ENCODE measurements around the gene PICALM. TPM values are rescaled to one million over a fixed set of nuclear protein-coding genes. Genes with fewer than 3 reads are reported as not detected.

PICALM gene
- total RNA-seq, 3 donors from 2014 or later (not counting 1 experiment from before 2014, with no cell fraction given): 262 to 291 (median 285) TPM

DNA sequence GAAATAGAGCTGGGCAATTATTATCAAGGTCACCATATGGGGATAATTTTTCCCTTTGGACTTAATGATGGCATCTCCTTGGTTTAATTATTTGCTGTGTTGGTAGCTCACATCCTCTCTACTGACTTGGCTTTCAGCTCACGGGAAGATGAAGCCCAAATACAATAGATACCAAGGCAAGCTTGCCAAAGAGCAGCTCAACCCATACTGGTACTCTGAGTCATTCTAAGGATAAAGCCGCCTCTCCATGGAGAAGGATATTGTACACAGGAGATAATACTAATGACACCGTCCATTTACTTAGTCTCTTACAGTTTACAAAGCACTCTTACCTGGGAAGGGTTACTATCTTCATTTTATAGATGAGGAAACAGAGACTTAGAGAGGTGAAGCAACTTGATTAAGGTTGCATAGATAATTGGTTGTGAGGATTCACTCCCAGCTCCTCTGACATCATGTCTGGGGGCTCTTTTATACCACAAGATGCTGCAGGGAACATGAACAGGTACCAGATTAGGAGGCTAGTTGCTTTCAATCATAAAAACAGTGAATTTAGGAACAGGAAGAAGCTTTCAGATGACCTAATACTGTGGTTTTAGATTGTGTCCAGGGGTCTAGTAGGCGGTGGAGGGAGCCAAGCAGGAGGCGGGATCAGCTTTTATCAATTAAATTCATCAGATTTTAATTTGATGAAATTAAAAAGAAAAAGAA lies 48.3 kb upstream of the PICALM start:
- intact Hi-C loops (cut with micrococcal nuclease): no loop called here

DNA sequence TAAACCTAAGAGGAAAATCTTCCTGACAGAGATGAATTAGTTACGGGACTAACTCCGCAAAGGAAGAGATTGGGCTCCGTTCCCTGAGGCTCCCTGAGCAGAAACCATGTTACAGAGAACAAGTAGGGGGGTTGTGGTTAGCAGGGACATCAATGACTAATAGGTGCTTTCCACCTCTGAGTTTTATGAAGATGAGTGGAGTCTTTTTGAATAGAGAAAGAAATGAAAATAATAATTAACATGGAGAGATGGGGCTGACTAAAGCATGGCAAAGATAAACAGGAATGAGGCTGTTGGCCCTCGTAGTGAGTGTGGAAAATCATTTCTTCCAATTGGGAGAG lies 47.5 kb upstream of the PICALM start:
- Mint-ChIP-seq H3K27ac (peak overlapping the region; percentile 73 to 80), H3K9me3 (no peaks in the 10 kb centered on the region), H3K4me3 (peak overlapping the region; percentile 70), H3K27me3 (ENCODE audit: low read depth in 2 of 2) (peaks cover 0 to 6% of the 10 kb centered on the region in 2 donors), H3K4me1 (peaks cover 17 to 18% of the 10 kb centered on the region in 2 donors), H3K36me3 (no peaks in the 10 kb centered on the region)
- DNase-seq (peak in 1 of 2 donors; percentile 67), ATAC-seq (peak; percentile 84 to 96 (median 95))
- H3K4me1 ChIP-seq (ENCODE audit: control insufficient read depth, insufficient read depth, low read length): peaks cover 12% of the 10 kb centered on the region
- 55% methylated on average over 4 of the region's 4 CpGs for WGBS (ENCODE audit: insufficient coverage)
- H3K4me3 ChIP-seq (ENCODE audit: low read length): no peak overlapping the region
- H3K27me3 ChIP-seq (ENCODE audit: control insufficient read depth, insufficient read depth, low read length): no peaks in the 10 kb centered on the region
- H3K27ac ChIP-seq (ENCODE audit: low read length): no peak overlapping the region
- TF ChIP-seq, protein P1, sequence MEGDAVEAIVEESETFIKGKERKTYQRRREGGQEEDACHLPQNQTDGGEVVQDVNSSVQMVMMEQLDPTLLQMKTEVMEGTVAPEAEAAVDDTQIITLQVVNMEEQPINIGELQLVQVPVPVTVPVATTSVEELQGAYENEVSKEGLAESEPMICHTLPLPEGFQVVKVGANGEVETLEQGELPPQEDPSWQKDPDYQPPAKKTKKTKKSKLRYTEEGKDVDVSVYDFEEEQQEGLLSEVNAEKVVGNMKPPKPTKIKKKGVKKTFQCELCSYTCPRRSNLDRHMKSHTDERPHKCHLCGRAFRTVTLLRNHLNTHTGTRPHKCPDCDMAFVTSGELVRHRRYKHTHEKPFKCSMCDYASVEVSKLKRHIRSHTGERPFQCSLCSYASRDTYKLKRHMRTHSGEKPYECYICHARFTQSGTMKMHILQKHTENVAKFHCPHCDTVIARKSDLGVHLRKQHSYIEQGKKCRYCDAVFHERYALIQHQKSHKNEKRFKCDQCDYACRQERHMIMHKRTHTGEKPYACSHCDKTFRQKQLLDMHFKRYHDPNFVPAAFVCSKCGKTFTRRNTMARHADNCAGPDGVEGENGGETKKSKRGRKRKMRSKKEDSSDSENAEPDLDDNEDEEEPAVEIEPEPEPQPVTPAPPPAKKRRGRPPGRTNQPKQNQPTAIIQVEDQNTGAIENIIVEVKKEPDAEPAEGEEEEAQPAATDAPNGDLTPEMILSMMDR (IDR thresholded peaks at IDR 0.05): no peak
- intact Hi-C loops (cut with micrococcal nuclease): no loop called here
- no peaks in the 10 kb centered on the region for H3K36me3 ChIP-seq (ENCODE audit: control insufficient read depth, insufficient read depth, low read length)
- H3K9me3 ChIP-seq (ENCODE audit: control insufficient read depth, insufficient read depth, low read length): no peaks in the 10 kb centered on the region

More for the DNA sequence above, 48.3 kb upstream of the PICALM start:
- Mint-ChIP-seq H3K27me3 (ENCODE audit: low read depth in 2 of 2) (peaks cover 0 to 8% of the 10 kb centered on the region in 2 donors), H3K4me3 (no peak overlapping the region), H3K36me3 (no peaks in the 10 kb centered on the region), H3K27ac (peak overlapping the region; percentile 37 to 80), H3K9me3 (no peaks in the 10 kb centered on the region), H3K4me1 (peaks cover 17 to 18% of the 10 kb centered on the region in 2 donors)
- DNase-seq (no peak), ATAC-seq (peak in 1 of 3 donors; percentile 35)
- H3K36me3 ChIP-seq (ENCODE audit: control insufficient read depth, insufficient read depth, low read length): no peaks in the 10 kb centered on the region
- 100% methylated on average over 1 of the region's 5 CpGs for WGBS (ENCODE audit: insufficient coverage)
- peaks cover 12% of the 10 kb centered on the region for H3K4me1 ChIP-seq (ENCODE audit: control insufficient read depth, insufficient read depth, low read length)
- H3K4me3 ChIP-seq (ENCODE audit: low read length): no peak overlapping the region
- H3K27ac ChIP-seq (ENCODE audit: low read length): no peak overlapping the region
- H3K9me3 ChIP-seq (ENCODE audit: control insufficient read depth, insufficient read depth, low read length): no peaks in the 10 kb centered on the region
- H3K27me3 ChIP-seq (ENCODE audit: control insufficient read depth, insufficient read depth, low read length): no peaks in the 10 kb centered on the region
- TF ChIP-seq, protein P1 (IDR thresholded peaks at IDR 0.05): no peak

DNA sequence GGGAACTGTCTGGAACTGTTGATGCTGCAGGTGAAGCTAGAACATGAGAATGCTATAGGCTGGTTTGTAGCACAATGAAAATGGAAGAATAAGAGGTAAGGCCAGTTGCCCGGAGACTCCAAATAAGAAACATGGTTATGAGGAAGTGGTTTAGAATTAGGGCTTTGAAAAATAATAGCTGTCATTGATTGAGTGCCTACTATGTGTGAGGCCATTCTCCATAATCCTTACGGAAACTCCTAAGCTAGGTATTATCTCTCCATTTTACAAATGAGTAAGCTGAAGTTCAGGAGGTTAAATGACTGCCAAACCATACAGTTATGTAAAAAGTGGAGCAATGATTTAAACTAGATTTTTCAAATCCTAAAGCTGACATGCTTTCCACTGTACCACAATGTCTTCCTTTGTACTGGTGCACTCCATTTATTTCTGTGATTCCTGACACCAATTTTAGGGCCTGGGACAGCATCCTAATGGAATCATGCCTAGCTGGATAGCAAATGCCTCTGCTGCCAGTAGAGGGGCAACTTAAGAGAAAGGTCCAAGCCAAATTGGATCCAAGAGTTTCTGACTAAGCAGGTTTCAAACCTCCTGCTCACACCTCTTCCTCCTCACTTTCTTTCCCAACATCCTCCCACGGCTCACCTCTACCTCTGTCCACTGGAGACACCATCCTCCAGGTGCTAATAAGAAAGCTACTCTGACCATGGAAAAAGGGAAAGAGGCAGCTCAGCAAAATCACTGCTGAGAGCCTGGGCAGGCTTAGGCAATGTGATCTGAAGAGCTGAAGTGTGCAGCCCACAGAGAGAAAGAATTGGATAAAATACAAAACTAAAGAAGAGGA lies 46.9 kb upstream of the PICALM start:
- Histone ChIP-seq H3K36me3 (ENCODE audit: control insufficient read depth, insufficient read depth, low read length) (no peaks in the 10 kb centered on the region), H3K27ac (ENCODE audit: low read length) (no peak overlapping the region), H3K4me1 (ENCODE audit: control insufficient read depth, insufficient read depth, low read length) (peaks cover 12% of the 10 kb centered on the region), H3K9me3 (ENCODE audit: control insufficient read depth, insufficient read depth, low read length) (no peaks in the 10 kb centered on the region), H3K27me3 (ENCODE audit: control insufficient read depth, insufficient read depth, low read length) (no peaks in the 10 kb centered on the region), H3K4me3 (ENCODE audit: low read length) (no peak overlapping the region)
- 62% methylated on average over 2 of the region's 3 CpGs for WGBS (ENCODE audit: insufficient coverage)
- peak overlapping the region; percentile 73 to 80 for H3K27ac Mint-ChIP-seq
- H3K4me1 Mint-ChIP-seq: peaks cover 17 to 18% of the 10 kb centered on the region in 2 donors
- peak in 2 of 3 donors; percentile 43 to 50 for ATAC-seq
- DNase-seq: peak in 1 of 2 donors; percentile 6
- H3K36me3 Mint-ChIP-seq: no peaks in the 10 kb centered on the region
- H3K4me3 Mint-ChIP-seq: peak overlapping the region; percentile 70
- TF ChIP-seq, protein P1 (IDR thresholded peaks at IDR 0.05): no peak
- intact Hi-C loops (cut with micrococcal nuclease): no loop called here
- peaks cover 0 to 5% of the 10 kb centered on the region in 2 donors for H3K27me3 Mint-ChIP-seq (ENCODE audit: low read depth in 2 of 2)
- H3K9me3 Mint-ChIP-seq: no peaks in the 10 kb centered on the region
